Measurements from ENCODE around the gene MRPS21. TPM values are rescaled to one million over a fixed set of nuclear protein-coding genes. Genes with fewer than 3 reads are reported as not detected.

Gene MRPS21
- total RNA-seq, 2 donors from 2014 or later = 45.5 to 45.9 TPM

GRCh38 chr1:150322310-150322709 is 28.6 kb downstream of the MRPS21 start:
- TF ChIP-seq CTCF (IDR thresholded peaks at IDR 0.05) = no peak
- no peaks in the 10 kb centered on the region for H3K9me3 ChIP-seq
- H3K36me3 ChIP-seq = peaks cover 25% of the 10 kb centered on the region
- DNase-seq (ENCODE audit: low spot score) = no peak
- peak overlapping the region; percentile 69 to 82 for H3K4me3 ChIP-seq
- peaks cover 0 to 11% of the 10 kb centered on the region in 2 donors for H3K4me1 ChIP-seq
- H3K27ac ChIP-seq = no peak overlapping the region
- no peaks in the 10 kb centered on the region for H3K27me3 ChIP-seq

DNA sequence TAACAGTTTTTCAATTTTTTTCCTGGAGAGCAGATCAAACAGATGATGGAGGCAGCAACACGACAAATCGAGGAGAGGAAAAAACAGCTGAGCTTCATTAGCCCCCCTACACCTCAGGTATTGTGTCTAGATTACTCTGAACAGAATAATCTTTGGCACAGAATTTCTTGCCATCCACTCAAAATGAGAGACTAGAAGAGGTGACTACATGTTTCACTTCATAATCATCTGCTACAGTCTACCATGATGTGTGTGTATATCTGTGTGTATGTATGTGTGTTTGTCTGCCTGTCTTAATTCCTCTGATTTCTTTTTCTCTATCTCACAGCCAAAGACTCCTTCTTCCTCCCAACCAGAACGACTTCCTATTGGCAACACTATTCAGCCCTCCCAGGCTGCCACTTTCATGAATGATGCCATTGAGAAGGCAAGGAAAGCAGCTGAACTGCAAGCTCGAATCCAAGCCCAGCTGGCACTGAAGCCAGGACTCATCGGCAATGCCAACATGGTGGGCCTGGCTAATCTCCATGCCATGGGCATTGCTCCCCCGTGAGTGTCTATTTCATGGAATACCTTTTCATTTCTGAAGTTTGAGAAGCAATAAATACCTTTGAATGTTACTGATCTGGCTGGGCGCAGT is 39.1 kb downstream of the MRPS21 start:
- no peak for TF ChIP-seq CTCF (IDR thresholded peaks at IDR 0.05)
- H3K4me3 ChIP-seq = no peak overlapping the region
- no peak for DNase-seq (ENCODE audit: low spot score)
- peaks cover 88% of the 10 kb centered on the region for H3K36me3 ChIP-seq
- H3K27me3 ChIP-seq = no peaks in the 10 kb centered on the region
- no peaks in the 10 kb centered on the region for H3K4me1 ChIP-seq
- H3K27ac ChIP-seq = no peak overlapping the region
- no peaks in the 10 kb centered on the region for H3K9me3 ChIP-seq

- Histone ChIP-seq H3K9me3 (no peaks in the 10 kb centered on the region), H3K36me3 (peaks cover 65% of the 10 kb centered on the region), H3K4me3 (no peak overlapping the region), H3K27me3 (no peaks in the 10 kb centered on the region), H3K27ac (no peak overlapping the region), H3K4me1 (no peaks in the 10 kb centered on the region)
- no peak for TF ChIP-seq CTCF (IDR thresholded peaks at IDR 0.05)
- DNase-seq (ENCODE audit: low spot score) = no peak
Observed at GRCh38 chr1:150346316-150346715, 52.7 kb downstream of the MRPS21 start.

DNA sequence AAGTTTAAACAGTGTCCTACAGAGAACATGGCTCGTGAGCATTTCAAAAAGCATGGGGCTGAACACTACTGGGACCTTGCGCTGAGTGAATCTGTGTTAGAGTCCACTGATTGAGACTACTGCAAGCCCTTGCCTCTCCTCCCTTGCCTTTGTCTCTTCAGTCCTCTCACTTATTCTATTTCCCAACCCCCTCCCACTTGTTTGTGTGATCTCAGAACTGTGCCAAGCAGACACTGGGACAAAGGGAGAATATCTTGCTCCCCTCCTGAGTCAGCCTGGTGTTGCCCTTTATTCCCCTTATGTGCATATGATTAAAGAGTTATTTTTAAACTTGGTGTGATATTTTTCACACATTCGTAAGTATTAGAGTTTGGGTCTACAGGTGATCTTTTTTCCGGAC is 59.2 kb downstream of the MRPS21 start:
- H3K9me3 ChIP-seq = no peaks in the 10 kb centered on the region
- TF ChIP-seq CTCF (IDR thresholded peaks at IDR 0.05) = no peak
- peak overlapping the region in 1 of 2 donors; percentile 3 for H3K27ac ChIP-seq
- no peak for DNase-seq (ENCODE audit: low spot score)
- no peaks in the 10 kb centered on the region for H3K27me3 ChIP-seq
- H3K4me1 ChIP-seq = no peaks in the 10 kb centered on the region
- peaks cover 37% of the 10 kb centered on the region for H3K36me3 ChIP-seq
- H3K4me3 ChIP-seq = no peak overlapping the region

Other genes with a start within 250 kb of the MRPS21 start
- 10 to 100 TPM; 34.9 to 38.8 TPM for gene VPS45, start 226.1 kb upstream of the MRPS21 start, total RNA-seq
- 10 to 100 TPM; 21.2 to 77.4 TPM for gene PLEKHO1, start 143.9 kb upstream of the MRPS21 start, total RNA-seq
- gene ANP32E, start 57.7 kb upstream of the MRPS21 start, total RNA-seq = 10 to 100 TPM; 19.0 to 24.5 TPM
- gene CA14, start 36.1 kb upstream of the MRPS21 start, total RNA-seq = 1 to 10 TPM; 4.2 to 5.7 TPM
- 10 to 100 TPM; 60.6 to 64.9 TPM for gene APH1A, start 24.8 kb upstream of the MRPS21 start, total RNA-seq
- 10 to 100 TPM in 1 of 2 donors, 1 to 10 TPM in 1; 9.6 to 10.0 TPM for gene C1orf54, start 21.1 kb upstream of the MRPS21 start, total RNA-seq
- gene CIART, start 11.3 kb upstream of the MRPS21 start, total RNA-seq = 1 to 10 TPM; 4.0 to 4.2 TPM
- gene PRPF3, start 27.7 kb downstream of the MRPS21 start, total RNA-seq = 10 to 100 TPM; 13.9 to 17.8 TPM
- gene RPRD2, start 70.3 kb downstream of the MRPS21 start, total RNA-seq = 10 to 100 TPM; 18.5 to 24.0 TPM
- 10 to 100 TPM; 10.5 to 18.1 TPM for gene TARS2, start 193.6 kb downstream of the MRPS21 start, total RNA-seq
- gene ECM1, start 214.2 kb downstream of the MRPS21 start, total RNA-seq = 10 to 100 TPM; 28.6 to 37.2 TPM
- gene FALEC, start 221.9 kb downstream of the MRPS21 start, total RNA-seq = not detected

Measured in right atrium auricular region (tissue), 2 donors.